A673 (cell line): ENCODE data around the gene SPRTN. TPM values are rescaled to one million over a fixed set of nuclear protein-coding genes. Genes with fewer than 3 reads are reported as not detected.

Experiments used
- BruUV-seq: library from RNA; stranded (reverse); fragments of 400-500 nt; replicated peaks from 2 replicates; lab custom pipeline; 2021; lab: Mats Ljungman, UMichigan
- CTCF ChIA-PET: fragments of 300-600 bp; sonication (Branson Sonifier 250); formaldehyde crosslinking; loops from one replicate; lab custom pipeline; 2022; ENCODE audit warnings: antibody characterized with exemption; lab: Charles Lee
- POLR2A ChIA-PET: fragments of 300-600 bp; sonication (Branson Sonifier 250); formaldehyde crosslinking; loops from one replicate; lab custom pipeline; 2022; ENCODE audit warnings: antibody characterized with exemption; ENCODE audit not compliant: low non-redundant PET; lab: Charles Lee
- DNase-seq: peaks from one replicate; pipeline ENCODE4 v3.0.0-alpha.2; 2015; ENCODE audit warnings: low spot score
- H3K27ac ChIP-seq: fragments of 200-600 bp; sonication (generic); 2 replicates; pipeline ENCODE4 v1.5.1; 2016; ENCODE audit warnings: mixed run types, low read depth, mild to moderate bottlenecking, mixed read lengths, antibody characterized with exemption, low read length; ENCODE audit not compliant: poor library complexity, severe bottlenecking
- H3K27me3 ChIP-seq: fragments of 200-600 bp; sonication (generic); replicated peaks from 2 replicates; pipeline ENCODE4 v1.6.1; 2017; ENCODE audit warnings: mixed run types, low read depth, mild to moderate bottlenecking, mixed read lengths, antibody characterized with exemption, low read length; ENCODE audit not compliant: insufficient read depth, poor library complexity
- H3K36me3 ChIP-seq: fragments of 200-600 bp; sonication (generic); 2 replicates; pipeline ENCODE4 v1.6.1; 2016; ENCODE audit warnings: mixed run types, mild to moderate bottlenecking, mixed read lengths, antibody characterized with exemption, low read length; ENCODE audit not compliant: insufficient read depth, poor library complexity, severe bottlenecking
- H3K4me1 ChIP-seq: fragments of 200-600 bp; sonication (generic); 2 replicates; pipeline ENCODE4 v1.6.1; 2017; ENCODE audit warnings: mixed run types, mild to moderate bottlenecking, mixed read lengths, antibody characterized with exemption, low read length; ENCODE audit not compliant: insufficient read depth, poor library complexity, severe bottlenecking
- H3K4me3 ChIP-seq: fragments of 200-600 bp; sonication (generic); 2 replicates; pipeline ENCODE4 v1.5.1; 2016; ENCODE audit warnings: low read depth, mixed run types, mild to moderate bottlenecking, mixed read lengths, low read length; ENCODE audit not compliant: poor library complexity, severe bottlenecking
- H3K9me3 ChIP-seq: fragments of 200-600 bp; sonication (generic); 2 replicates; pipeline ENCODE4 v1.6.1; 2016; ENCODE audit warnings: mixed run types, low read depth, mild to moderate bottlenecking, mixed read lengths, antibody characterized with exemption, low read length; ENCODE audit not compliant: poor library complexity, severe bottlenecking
- CTCF ChIP-seq: fragments of 300-800, 200-600 bp; sonication (generic); conservative IDR thresholded peaks from 2 replicates; pipeline ENCODE4 v1.5.1; 2017; ENCODE audit warnings: low read depth, mild to moderate bottlenecking, antibody characterized with exemption, low read length, moderate library complexity, mixed read lengths
- EZH2 ChIP-seq: fragments of 200-600 bp; sonication (generic); IDR thresholded peaks from 2 replicates; pipeline ENCODE4 v1.6.1; 2017; ENCODE audit warnings: borderline replicate concordance, low read depth, mild to moderate bottlenecking, mixed read lengths, antibody characterized with exemption, low read length; ENCODE audit not compliant: poor library complexity, severe bottlenecking
- intact Hi-C: fragments of 100-400 bp; cut with micrococcal nuclease; formaldehyde crosslinking; loops from one replicate; pipeline ENCODE4 v1.10.0; 2022; ENCODE audit not compliant: unreplicated experiment
- total RNA-seq: library from RNA; stranded (reverse); gene quantifications from 2 replicates; pipeline ENCODE4 v1.2.3, GENCODE V29; 2021

The SPRTN gene
- total RNA-seq, 1 experiment from 2014 or later: 27.2 TPM

- no peak for DNase-seq
- H3K4me1 ChIP-seq: peaks cover 16% of the 10 kb centered on the region
- no peaks in the 10 kb centered on the region for H3K36me3 ChIP-seq
- POLR2A ChIA-PET: interaction anchor here (0.7 kb wide), 1 partner anchor 27 kb away, joined by 3 read pairs; no protein-coding TSS in a partner anchor
- no peak overlapping the region for H3K4me3 ChIP-seq
- CTCF ChIA-PET: no interaction called here
- TF ChIP-seq CTCF (no peak), EZH2 (no peak)
- intact Hi-C loops: no loop called here
- H3K27me3 ChIP-seq: no peaks in the 10 kb centered on the region
- no TSS peak for BruUV-seq
- H3K27ac ChIP-seq: peak overlapping the region; percentile 37
- H3K9me3 ChIP-seq: no peaks in the 10 kb centered on the region
These were observed 55.6 kb downstream of the SPRTN start for GRCh38 chr1:231393668-231394067.

- BruUV-seq: TSS peak; percentile 61
- CTCF ChIA-PET: no interaction called here
- intact Hi-C loops: no loop called here
- no peaks in the 10 kb centered on the region for H3K36me3 ChIP-seq
- H3K4me1 ChIP-seq: peaks cover 16% of the 10 kb centered on the region
- TF ChIP-seq CTCF: no peak
- H3K27me3 ChIP-seq: no peaks in the 10 kb centered on the region
- POLR2A ChIA-PET: interaction anchor here (0.6 kb wide), 1 partner anchor 54 kb away, joined by 3 read pairs; no protein-coding TSS in a partner anchor
- H3K27ac ChIP-seq: peak overlapping the region; percentile 75
- H3K4me3 ChIP-seq: no peak overlapping the region
- peak; percentile 80 for DNase-seq
- no peaks in the 10 kb centered on the region for H3K9me3 ChIP-seq
These were observed 57.2 kb downstream of the SPRTN start for GRCh38 chr1:231395076-231395997.

GRCh38 chr1:231395998-231396390 is 57.9 kb downstream of the SPRTN start:
- TF ChIP-seq EZH2: no peak
- no peak for TF ChIP-seq CTCF
- DNase-seq: no peak
- ChIA-PET CTCF (no interaction called here), POLR2A (no interaction called here)
- H3K4me1 ChIP-seq: peaks cover 16% of the 10 kb centered on the region
- H3K4me3 ChIP-seq: no peak overlapping the region
- no peaks in the 10 kb centered on the region for H3K9me3 ChIP-seq
- no peaks in the 10 kb centered on the region for H3K36me3 ChIP-seq
- intact Hi-C loops: no loop called here
- no peaks in the 10 kb centered on the region for H3K27me3 ChIP-seq
- peak overlapping the region; percentile 75 for H3K27ac ChIP-seq
- BruUV-seq: TSS peak; percentile 62
